WTC11 (cell line): Measurements from ENCODE around the gene SHF. TPM values are rescaled to one million over a fixed set of nuclear protein-coding genes. Genes with fewer than 3 reads are reported as not detected.

Experiments
- ATAC-seq: fragments of 200-7000 bp; cut with Tn5 transposase; 2 replicates; pipeline ENCODE4 v1.10.0; 2021; ENCODE audit warnings: mild to moderate bottlenecking, moderate library complexity
- CTCF ChIA-PET: fragments of 300-600 bp; sonication (Branson Sonifier 250); formaldehyde crosslinking; loops from one replicate; lab custom pipeline; 2021; ENCODE audit warnings: antibody characterized with exemption; lab: Charles Lee
- POLR2A ChIA-PET: fragments of 350-600 bp; sonication (Branson Sonifier 250); formaldehyde crosslinking; loops from one replicate; lab custom pipeline; 2021; ENCODE audit warnings: antibody characterized with exemption; lab: Charles Lee
- DNase-seq: peaks from one replicate; pipeline ENCODE4 v3.0.0; 2021; ENCODE audit warnings: low spot score
- H3K27ac Mint-ChIP-seq: 2 replicates; pipeline ENCODE4 v1.8.0; 2021; ENCODE audit warnings: mixed read lengths
- H3K27me3 Mint-ChIP-seq: 2 replicates; pipeline ENCODE4 v1.8.0; 2021; ENCODE audit warnings: low read depth, mild to moderate bottlenecking, moderate library complexity, mixed read lengths
- H3K36me3 Mint-ChIP-seq: 2 replicates; pipeline ENCODE4 v1.8.0; 2021; ENCODE audit warnings: mixed read lengths
- H3K4me1 Mint-ChIP-seq: 2 replicates; pipeline ENCODE4 v1.8.0; 2022; ENCODE audit warnings: mixed read lengths
- H3K4me3 Mint-ChIP-seq: 2 replicates; pipeline ENCODE4 v1.8.0; 2021; ENCODE audit warnings: mild to moderate bottlenecking, moderate library complexity, mixed read lengths
- H3K9me3 Mint-ChIP-seq: 2 replicates; pipeline ENCODE4 v1.8.0; 2021; ENCODE audit warnings: mixed read lengths
- ARID4B ChIP-seq: sonication (generic); formaldehyde crosslinking; IDR thresholded peaks from 2 replicates; pipeline ENCODE4 v1.8.0; 2023; ENCODE audit warnings: missing genetic modification reagents, mild to moderate bottlenecking, borderline replicate concordance
- ATF1 ChIP-seq: sonication (generic); formaldehyde crosslinking; IDR thresholded peaks from 2 replicates; pipeline ENCODE4 v1.8.1; 2023; ENCODE audit warnings: mild to moderate bottlenecking, moderate library complexity, missing genetic modification reagents
- E2F5 ChIP-seq: sonication (generic); formaldehyde crosslinking; IDR thresholded peaks from 2 replicates; pipeline ENCODE4 v1.8.1; 2022; ENCODE audit warnings: mild to moderate bottlenecking, moderate library complexity, missing genetic modification reagents
- FOXP4 ChIP-seq: sonication (generic); formaldehyde crosslinking; IDR thresholded peaks from 2 replicates; pipeline ENCODE4 v1.8.0; 2022; ENCODE audit warnings: mild to moderate bottlenecking, missing genetic modification reagents
- GABPB1 ChIP-seq: sonication (generic); formaldehyde crosslinking; IDR thresholded peaks from 2 replicates; pipeline ENCODE4 v1.8.1; 2023; ENCODE audit warnings: mild to moderate bottlenecking, missing genetic modification reagents
- JAZF1 ChIP-seq: fragments of 250-450 bp; sonication (Bioruptor Pico); IDR thresholded peaks from 2 replicates; pipeline ENCODE4 v1.9.0; 2021; ENCODE audit warnings: moderate library complexity, mild to moderate bottlenecking, inconsistent platforms
- MLX ChIP-seq: sonication (generic); formaldehyde crosslinking; IDR thresholded peaks from 2 replicates; pipeline ENCODE4 v1.8.1; 2023; ENCODE audit warnings: mild to moderate bottlenecking, missing genetic modification reagents, moderate library complexity
- NFE2L1 ChIP-seq: sonication (generic); formaldehyde crosslinking; IDR thresholded peaks from 2 replicates; pipeline ENCODE4 v1.8.1; 2023; ENCODE audit warnings: missing genetic modification reagents
- NR2C2 ChIP-seq: sonication (generic); formaldehyde crosslinking; IDR thresholded peaks from 2 replicates; pipeline ENCODE4 v1.8.0; 2022; ENCODE audit warnings: mild to moderate bottlenecking, missing genetic modification reagents
- PRRX2 ChIP-seq: fragments of 250-450 bp; sonication (Bioruptor Pico); IDR thresholded peaks from 2 replicates; pipeline ENCODE4 v1.8.0; 2021; ENCODE audit warnings: mild to moderate bottlenecking
- TEAD1 ChIP-seq: sonication (generic); formaldehyde crosslinking; IDR thresholded peaks from 2 replicates; pipeline ENCODE4 v1.8.0; 2022; ENCODE audit warnings: mild to moderate bottlenecking, missing genetic modification reagents
- ZNF138 ChIP-seq: sonication (generic); formaldehyde crosslinking; conservative IDR thresholded peaks from 2 replicates; pipeline ENCODE4 v1.8.1; 2022; ENCODE audit warnings: mild to moderate bottlenecking, moderate library complexity, missing genetic modification reagents
- ZNF232 ChIP-seq: sonication (generic); formaldehyde crosslinking; IDR thresholded peaks from 2 replicates; pipeline ENCODE4 v1.8.0; 2022; ENCODE audit warnings: mild to moderate bottlenecking, missing genetic modification reagents
- ZNF263 ChIP-seq: sonication (generic); formaldehyde crosslinking; IDR thresholded peaks from 2 replicates; pipeline ENCODE4 v1.8.1; 2022; ENCODE audit warnings: low read depth, mild to moderate bottlenecking, moderate library complexity, missing genetic modification reagents
- ZNF317 ChIP-seq: sonication (generic); formaldehyde crosslinking; IDR thresholded peaks from 2 replicates; pipeline ENCODE4 v1.8.1; 2023; ENCODE audit warnings: low read depth, mild to moderate bottlenecking, moderate library complexity, missing genetic modification reagents, borderline replicate concordance
- ZNF423 ChIP-seq: fragments of 250-450 bp; sonication (Bioruptor Pico); IDR thresholded peaks from 2 replicates; pipeline ENCODE4 v2.1.2; 2022; ENCODE audit warnings: mild to moderate bottlenecking, moderate library complexity
- total RNA-seq: library from RNA; stranded (reverse); gene quantifications from 3 replicates; pipeline ENCODE4 v1.2.3, GENCODE V29; 2021
- TF ChIP-seq, protein P1 (sequence below): sonication (generic); formaldehyde crosslinking; IDR thresholded peaks from 2 replicates; pipeline ENCODE4 v1.8.0; 2023; ENCODE audit warnings: mild to moderate bottlenecking, missing genetic modification reagents
- TF ChIP-seq, protein P2 (sequence below): sonication (generic); formaldehyde crosslinking; IDR thresholded peaks from 2 replicates; pipeline ENCODE4 v1.8.0; 2022; ENCODE audit warnings: missing genetic modification reagents

The SHF gene
- total RNA-seq, 1 experiment from 2014 or later: 30.6 TPM

GRCh38 chr15:45179221-45179985 lies 8.4 kb downstream of the SHF start (continued):
- TF ChIP-seq, protein P1, sequence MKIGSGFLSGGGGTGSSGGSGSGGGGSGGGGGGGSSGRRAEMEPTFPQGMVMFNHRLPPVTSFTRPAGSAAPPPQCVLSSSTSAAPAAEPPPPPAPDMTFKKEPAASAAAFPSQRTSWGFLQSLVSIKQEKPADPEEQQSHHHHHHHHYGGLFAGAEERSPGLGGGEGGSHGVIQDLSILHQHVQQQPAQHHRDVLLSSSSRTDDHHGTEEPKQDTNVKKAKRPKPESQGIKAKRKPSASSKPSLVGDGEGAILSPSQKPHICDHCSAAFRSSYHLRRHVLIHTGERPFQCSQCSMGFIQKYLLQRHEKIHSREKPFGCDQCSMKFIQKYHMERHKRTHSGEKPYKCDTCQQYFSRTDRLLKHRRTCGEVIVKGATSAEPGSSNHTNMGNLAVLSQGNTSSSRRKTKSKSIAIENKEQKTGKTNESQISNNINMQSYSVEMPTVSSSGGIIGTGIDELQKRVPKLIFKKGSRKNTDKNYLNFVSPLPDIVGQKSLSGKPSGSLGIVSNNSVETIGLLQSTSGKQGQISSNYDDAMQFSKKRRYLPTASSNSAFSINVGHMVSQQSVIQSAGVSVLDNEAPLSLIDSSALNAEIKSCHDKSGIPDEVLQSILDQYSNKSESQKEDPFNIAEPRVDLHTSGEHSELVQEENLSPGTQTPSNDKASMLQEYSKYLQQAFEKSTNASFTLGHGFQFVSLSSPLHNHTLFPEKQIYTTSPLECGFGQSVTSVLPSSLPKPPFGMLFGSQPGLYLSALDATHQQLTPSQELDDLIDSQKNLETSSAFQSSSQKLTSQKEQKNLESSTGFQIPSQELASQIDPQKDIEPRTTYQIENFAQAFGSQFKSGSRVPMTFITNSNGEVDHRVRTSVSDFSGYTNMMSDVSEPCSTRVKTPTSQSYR (CRISPR knock-in tag): no peak
- 0 out of 2 replicates have a peak, but pooled peaks have one; percentile 23 for TF ChIP-seq TEAD1 (CRISPR knock-in tag)
- TF ChIP-seq, all 79 proteins: peak for 2

DNA sequence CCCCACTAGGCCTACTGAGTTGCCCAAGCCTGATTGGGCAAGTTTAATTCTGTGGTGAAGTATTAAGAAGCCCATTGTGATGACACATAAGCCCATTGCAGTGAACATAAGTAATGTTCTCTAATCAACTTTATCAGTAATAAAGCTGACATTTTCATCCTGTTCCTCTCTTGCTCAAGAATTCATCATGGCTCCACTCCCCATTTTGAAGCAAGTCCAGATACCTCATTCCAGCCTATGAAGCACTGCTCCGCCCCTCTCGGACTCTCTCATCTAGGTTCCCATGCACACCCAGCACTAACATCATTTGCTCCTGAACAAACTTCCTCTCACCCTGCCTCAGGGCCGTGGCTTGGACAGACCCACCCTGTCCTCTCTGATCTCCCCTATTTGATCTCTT lies 10.5 kb downstream of the SHF start:
- ATAC-seq (no peak), DNase-seq (no peak)
- Mint-ChIP-seq H3K27ac (no peak overlapping the region), H3K27me3 (no peaks in the 10 kb centered on the region; the same call in 1 of the 2 replicates), H3K36me3 (peaks cover 38% of the 10 kb centered on the region), H3K4me3 (no peak overlapping the region), H3K4me1 (peaks cover 24% of the 10 kb centered on the region), H3K9me3 (no peaks in the 10 kb centered on the region)
- POLR2A ChIA-PET: interaction anchor here (0.6 kb wide), 1 partner anchor 134 kb away, joined by 4 read pairs; no protein-coding TSS in a partner anchor
- no peak for TF ChIP-seq GABPB1 (CRISPR knock-in tag)
- no peak for TF ChIP-seq ZNF317 (CRISPR knock-in tag)
- no peak for TF ChIP-seq PRRX2 (CRISPR knock-in tag)
- no peak for TF ChIP-seq NFE2L1 (CRISPR knock-in tag)
- CTCF ChIA-PET: interaction anchor here (2.3 kb wide), 1 partner anchor 14 kb away, joined by 9 read pairs; no protein-coding TSS in a partner anchor

DNA sequence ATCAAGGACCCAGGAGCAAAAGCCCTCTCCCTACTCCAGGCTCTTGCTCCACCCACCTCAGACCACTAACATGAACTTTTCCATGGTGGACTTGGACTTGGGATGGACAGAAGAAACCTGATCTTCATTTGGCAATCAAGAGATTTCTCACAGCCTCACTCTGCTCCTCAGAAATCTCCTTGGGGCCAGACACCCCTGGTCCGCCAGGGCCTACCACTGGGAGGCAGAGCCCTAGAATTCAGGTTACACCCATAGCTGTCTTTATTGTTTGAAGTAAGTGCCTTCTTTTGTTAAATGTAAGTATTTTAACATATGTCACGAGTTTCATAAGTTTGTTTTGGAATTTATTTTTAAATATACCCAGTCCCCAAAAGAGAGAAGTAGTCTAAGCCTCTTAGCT lies 13.2 kb downstream of the SHF start:
- peaks cover 19% of the 10 kb centered on the region for H3K4me1 Mint-ChIP-seq
- TF ChIP-seq NR2C2 (CRISPR knock-in tag) (no peak), PRRX2 (CRISPR knock-in tag) (no peak), ZNF232 (CRISPR knock-in tag) (no peak), NFE2L1 (CRISPR knock-in tag) (no peak), MLX (no peak), JAZF1 (CRISPR knock-in tag) (no peak), ATF1 (CRISPR knock-in tag) (no peak), ZNF263 (no peak), ZNF138 (CRISPR knock-in tag) (no peak), ARID4B (CRISPR knock-in tag) (no peak), FOXP4 (CRISPR knock-in tag) (no peak), E2F5 (CRISPR knock-in tag) (no peak), ZNF423 (no peak)
- TF ChIP-seq, protein P2, sequence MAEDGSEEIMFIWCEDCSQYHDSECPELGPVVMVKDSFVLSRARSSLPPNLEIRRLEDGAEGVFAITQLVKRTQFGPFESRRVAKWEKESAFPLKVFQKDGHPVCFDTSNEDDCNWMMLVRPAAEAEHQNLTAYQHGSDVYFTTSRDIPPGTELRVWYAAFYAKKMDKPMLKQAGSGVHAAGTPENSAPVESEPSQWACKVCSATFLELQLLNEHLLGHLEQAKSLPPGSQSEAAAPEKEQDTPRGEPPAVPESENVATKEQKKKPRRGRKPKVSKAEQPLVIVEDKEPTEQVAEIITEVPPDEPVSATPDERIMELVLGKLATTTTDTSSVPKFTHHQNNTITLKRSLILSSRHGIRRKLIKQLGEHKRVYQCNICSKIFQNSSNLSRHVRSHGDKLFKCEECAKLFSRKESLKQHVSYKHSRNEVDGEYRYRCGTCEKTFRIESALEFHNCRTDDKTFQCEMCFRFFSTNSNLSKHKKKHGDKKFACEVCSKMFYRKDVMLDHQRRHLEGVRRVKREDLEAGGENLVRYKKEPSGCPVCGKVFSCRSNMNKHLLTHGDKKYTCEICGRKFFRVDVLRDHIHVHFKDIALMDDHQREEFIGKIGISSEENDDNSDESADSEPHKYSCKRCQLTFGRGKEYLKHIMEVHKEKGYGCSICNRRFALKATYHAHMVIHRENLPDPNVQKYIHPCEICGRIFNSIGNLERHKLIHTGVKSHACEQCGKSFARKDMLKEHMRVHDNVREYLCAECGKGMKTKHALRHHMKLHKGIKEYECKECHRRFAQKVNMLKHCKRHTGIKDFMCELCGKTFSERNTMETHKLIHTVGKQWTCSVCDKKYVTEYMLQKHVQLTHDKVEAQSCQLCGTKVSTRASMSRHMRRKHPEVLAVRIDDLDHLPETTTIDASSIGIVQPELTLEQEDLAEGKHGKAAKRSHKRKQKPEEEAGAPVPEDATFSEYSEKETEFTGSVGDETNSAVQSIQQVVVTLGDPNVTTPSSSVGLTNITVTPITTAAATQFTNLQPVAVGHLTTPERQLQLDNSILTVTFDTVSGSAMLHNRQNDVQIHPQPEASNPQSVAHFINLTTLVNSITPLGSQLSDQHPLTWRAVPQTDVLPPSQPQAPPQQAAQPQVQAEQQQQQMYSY (CRISPR knock-in tag): no peak

More for the DNA sequence above, 13.2 kb downstream of the SHF start:
- no peak overlapping the region for H3K27ac Mint-ChIP-seq
- no peak overlapping the region for H3K4me3 Mint-ChIP-seq
- POLR2A ChIA-PET: no interaction called here
- H3K27me3 Mint-ChIP-seq: no peaks in the 10 kb centered on the region
- no peak for ATAC-seq
- H3K9me3 Mint-ChIP-seq: no peaks in the 10 kb centered on the region
- no peak for DNase-seq
- CTCF ChIA-PET: no interaction called here
- peaks cover 36% of the 10 kb centered on the region for H3K36me3 Mint-ChIP-seq
